ENCODE data around the gene MYO5B. TPM values are rescaled to one million over a fixed set of nuclear protein-coding genes. Genes with fewer than 3 reads are reported as not detected.

Gene MYO5B
- total and polyA plus RNA-seq, 10 of the 15 experiments (the other 5 are each of a cell fraction or from before 2014, with no cell fraction given): 2.5 to 4.5 (median 3.3) TPM

DNA sequence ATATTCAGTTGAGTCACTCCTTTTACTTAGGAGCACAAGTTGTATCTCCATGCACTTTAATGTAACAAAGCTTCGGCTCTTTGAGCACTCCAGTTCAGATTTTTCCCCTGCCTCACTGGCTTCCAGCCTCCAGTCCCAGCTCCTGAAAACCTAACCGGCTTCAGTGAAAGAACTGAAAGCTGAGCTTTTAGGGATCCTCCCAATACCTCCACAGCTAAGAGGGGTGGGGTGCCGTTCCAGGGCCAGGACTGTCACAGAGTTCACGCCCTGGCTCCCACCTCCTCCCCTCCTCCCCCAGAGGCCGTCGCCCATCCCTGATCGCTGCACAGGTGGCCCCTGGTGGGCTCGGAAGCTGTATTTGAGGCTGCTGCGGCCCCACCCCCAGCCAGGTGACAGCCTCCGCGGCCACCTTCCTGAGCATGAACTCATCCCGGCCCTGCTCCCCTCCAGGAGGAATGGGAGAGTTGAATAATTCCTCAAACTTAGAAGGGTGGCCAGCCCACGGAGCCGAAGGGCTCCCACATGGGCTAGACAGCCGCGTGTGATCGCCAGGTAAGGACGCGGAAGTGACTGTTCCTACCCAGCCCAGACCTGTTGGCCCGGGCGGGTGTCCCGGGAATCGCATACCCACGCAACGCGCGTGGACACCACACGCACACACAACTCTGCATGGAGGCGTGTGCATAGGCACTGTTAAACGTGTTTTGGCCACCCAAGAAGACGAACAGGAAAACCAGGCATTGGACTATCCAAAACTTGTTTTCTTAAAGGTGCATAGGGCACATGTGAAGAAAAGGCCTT lies 1.8 kb downstream of the MYO5B start:
- H4K20me1 ChIP-seq (ENCODE audit: control insufficient read depth, insufficient read depth): no peaks in the 10 kb centered on the region
- FAIRE-seq (no peak), ATAC-seq (no peak), DNase-seq (ENCODE audit: low read depth, low spot score) (no peak)
- no peak overlapping the region for H3K9ac ChIP-seq (ENCODE audit: control insufficient read depth, insufficient read depth, low read length)
- no peaks in the 10 kb centered on the region for H3K9me3 ChIP-seq (replicated peaks; ENCODE audit: control insufficient read depth, insufficient read depth, low read length)
- TF ChIP-seq, protein P1, sequence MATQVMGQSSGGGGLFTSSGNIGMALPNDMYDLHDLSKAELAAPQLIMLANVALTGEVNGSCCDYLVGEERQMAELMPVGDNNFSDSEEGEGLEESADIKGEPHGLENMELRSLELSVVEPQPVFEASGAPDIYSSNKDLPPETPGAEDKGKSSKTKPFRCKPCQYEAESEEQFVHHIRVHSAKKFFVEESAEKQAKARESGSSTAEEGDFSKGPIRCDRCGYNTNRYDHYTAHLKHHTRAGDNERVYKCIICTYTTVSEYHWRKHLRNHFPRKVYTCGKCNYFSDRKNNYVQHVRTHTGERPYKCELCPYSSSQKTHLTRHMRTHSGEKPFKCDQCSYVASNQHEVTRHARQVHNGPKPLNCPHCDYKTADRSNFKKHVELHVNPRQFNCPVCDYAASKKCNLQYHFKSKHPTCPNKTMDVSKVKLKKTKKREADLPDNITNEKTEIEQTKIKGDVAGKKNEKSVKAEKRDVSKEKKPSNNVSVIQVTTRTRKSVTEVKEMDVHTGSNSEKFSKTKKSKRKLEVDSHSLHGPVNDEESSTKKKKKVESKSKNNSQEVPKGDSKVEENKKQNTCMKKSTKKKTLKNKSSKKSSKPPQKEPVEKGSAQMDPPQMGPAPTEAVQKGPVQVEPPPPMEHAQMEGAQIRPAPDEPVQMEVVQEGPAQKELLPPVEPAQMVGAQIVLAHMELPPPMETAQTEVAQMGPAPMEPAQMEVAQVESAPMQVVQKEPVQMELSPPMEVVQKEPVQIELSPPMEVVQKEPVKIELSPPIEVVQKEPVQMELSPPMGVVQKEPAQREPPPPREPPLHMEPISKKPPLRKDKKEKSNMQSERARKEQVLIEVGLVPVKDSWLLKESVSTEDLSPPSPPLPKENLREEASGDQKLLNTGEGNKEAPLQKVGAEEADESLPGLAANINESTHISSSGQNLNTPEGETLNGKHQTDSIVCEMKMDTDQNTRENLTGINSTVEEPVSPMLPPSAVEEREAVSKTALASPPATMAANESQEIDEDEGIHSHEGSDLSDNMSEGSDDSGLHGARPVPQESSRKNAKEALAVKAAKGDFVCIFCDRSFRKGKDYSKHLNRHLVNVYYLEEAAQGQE (IDR thresholded peaks at IDR 0.05; ENCODE audit: low read depth, low read length): no peak
- TF ChIP-seq PAX8 (IDR thresholded peaks at IDR 0.05) (no peak), CHD2 (IDR thresholded peaks at IDR 0.05; ENCODE audit: borderline replicate concordance, low read depth, low read length) (no peak), NR2F1 (conservative IDR thresholded peaks at IDR 0.05) (no peak), GABPA (IDR thresholded peaks at IDR 0.05; ENCODE audit: low read depth) (no peak)
- TF ChIP-seq, protein P2, sequence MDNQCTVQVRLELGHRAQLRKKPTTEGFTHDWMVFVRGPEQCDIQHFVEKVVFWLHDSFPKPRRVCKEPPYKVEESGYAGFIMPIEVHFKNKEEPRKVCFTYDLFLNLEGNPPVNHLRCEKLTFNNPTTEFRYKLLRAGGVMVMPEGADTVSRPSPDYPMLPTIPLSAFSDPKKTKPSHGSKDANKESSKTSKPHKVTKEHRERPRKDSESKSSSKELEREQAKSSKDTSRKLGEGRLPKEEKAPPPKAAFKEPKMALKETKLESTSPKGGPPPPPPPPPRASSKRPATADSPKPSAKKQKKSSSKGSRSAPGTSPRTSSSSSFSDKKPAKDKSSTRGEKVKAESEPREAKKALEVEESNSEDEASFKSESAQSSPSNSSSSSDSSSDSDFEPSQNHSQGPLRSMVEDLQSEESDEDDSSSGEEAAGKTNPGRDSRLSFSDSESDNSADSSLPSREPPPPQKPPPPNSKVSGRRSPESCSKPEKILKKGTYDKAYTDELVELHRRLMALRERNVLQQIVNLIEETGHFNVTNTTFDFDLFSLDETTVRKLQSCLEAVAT (IDR thresholded peaks at IDR 0.05): peak; percentile 54; the same call in 1 of the 2 replicates
- no TSS peak for BruUV-seq (replicated peaks)
- CTCF ChIA-PET: interaction anchor here (0.9 to 5.3 kb wide), 7 partner anchors 50 to 236 kb away, joined by 3 to 32 read pairs (median 4); no protein-coding TSS in a partner anchor
- H2AFZ ChIP-seq (ENCODE audit: control insufficient read depth, low read depth, low read length): no peak overlapping the region
- WGBS (ENCODE audit: insufficient coverage, insufficient replicate concordance, low lambda C conversion rate, missing lambda C conversion rate): 40% methylated on average over 31 of the region's 31 CpGs
- SMC1A ChIA-PET (ENCODE audit: uncharacterized antibody, unreplicated experiment): interaction anchor here (0.5 to 13.1 kb wide), 6 partner anchors 10 to 742 kb away, joined by 3 to 107 read pairs (median 4); no protein-coding TSS in a partner anchor
- intact Hi-C loops (cut with micrococcal nuclease; ENCODE audit: unreplicated experiment) (loop anchor here (5.0 to 10.0 kb wide), 2 partner anchors 96 to 678 kb away; no protein-coding TSS in a partner anchor), in situ Hi-C loops (cut with MboI) (no loop called here)
- H3K79me2 ChIP-seq (ENCODE audit: control insufficient read depth, insufficient read depth, low read length): no peaks in the 10 kb centered on the region
- POLR2A ChIA-PET: interaction anchor here (0.9 to 3.7 kb wide), 3 partner anchors 9 to 103 kb away, joined by 4 to 17 read pairs (median 5); no protein-coding TSS in a partner anchor
- peaks cover 11% of the 10 kb centered on the region for H3K4me1 ChIP-seq (ENCODE audit: control insufficient read depth, insufficient read depth, low read length)
- H3K27ac ChIP-seq (ENCODE audit: control insufficient read depth, insufficient read depth): no peak overlapping the region
- no peak overlapping the region for H3K4me3 ChIP-seq
- H3K27me3 ChIP-seq (replicated peaks in 1 of 2; ENCODE audit: control insufficient read depth in 2 of 2, insufficient read depth in 2 of 2, low read length in 1 of 2): peaks cover 6 to 10% of the 10 kb centered on the region in 2 experiments; a peak in 3 of 4 replicates
- no peak overlapping the region for H3K4me2 ChIP-seq (ENCODE audit: control insufficient read depth, insufficient read depth)
- H3K36me3 ChIP-seq (ENCODE audit: control insufficient read depth in 2 of 2, insufficient read depth in 2 of 2, low read length in 1 of 2): no peaks in the 10 kb centered on the region
- RAD21 ChIA-PET (ENCODE audit: unreplicated experiment): interaction anchor here (0.7 to 3.9 kb wide), 12 partner anchors 30 to 381 kb away, joined by 3 to 18 read pairs (median 4); no protein-coding TSS in a partner anchor
